Skin epidermis (tissue), 12 donors: Measurements from ENCODE around the gene RNF220.
A peak's percentile ranks its signal among the peaks of the same experiment; 100 is the strongest.
"Not testable (repeated sequence)": the region's sequence is repeated elsewhere in the genome, so short reads cannot be mapped to it uniquely, and the experiment has no call there.

Experiments used
- H3K27ac ChIP-seq, 21 experiments: fragments of 200-600 bp; sonication (generic) in 11 of 21; one replicate each; pipeline ENCODE4 v1.5.0; 2020; ENCODE audit warnings: mild to moderate bottlenecking in 3 of 21, inconsistent platforms in 2 of 21, moderate library complexity in 2 of 21
- H3K4me3 ChIP-seq, 7 experiments: fragments of 200-600 bp; sonication (generic) in 2 of 7; one replicate each; pipeline ENCODE4 v1.5.0; 2020; ENCODE audit warnings: inconsistent platforms in 2 of 7, mild to moderate bottlenecking in 2 of 7, moderate library complexity in 1 of 7

Gene RNF220

DNA sequence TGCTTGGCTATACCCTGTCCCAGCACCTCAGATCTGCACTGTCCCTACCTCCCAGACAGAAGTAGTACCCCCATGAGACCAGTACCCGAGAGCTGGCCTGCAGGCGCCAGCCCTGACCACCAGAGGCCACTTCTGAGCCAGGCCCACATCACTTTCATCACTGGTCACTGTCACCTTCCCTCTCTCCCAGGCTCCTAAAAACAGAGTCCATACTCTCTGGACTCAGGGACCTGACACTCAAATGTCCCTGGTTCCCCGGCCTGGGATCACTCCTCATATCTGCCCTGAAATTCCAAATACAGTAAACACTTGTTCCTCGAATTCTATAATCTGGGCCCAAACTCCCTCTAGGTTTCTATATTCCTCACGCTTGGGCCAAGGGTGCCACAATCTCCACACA is 250.6 kb downstream of the RNF220 start:
- H3K27ac ChIP-seq = no peak overlapping the region
- no peak overlapping the region for H3K4me3 ChIP-seq

DNA sequence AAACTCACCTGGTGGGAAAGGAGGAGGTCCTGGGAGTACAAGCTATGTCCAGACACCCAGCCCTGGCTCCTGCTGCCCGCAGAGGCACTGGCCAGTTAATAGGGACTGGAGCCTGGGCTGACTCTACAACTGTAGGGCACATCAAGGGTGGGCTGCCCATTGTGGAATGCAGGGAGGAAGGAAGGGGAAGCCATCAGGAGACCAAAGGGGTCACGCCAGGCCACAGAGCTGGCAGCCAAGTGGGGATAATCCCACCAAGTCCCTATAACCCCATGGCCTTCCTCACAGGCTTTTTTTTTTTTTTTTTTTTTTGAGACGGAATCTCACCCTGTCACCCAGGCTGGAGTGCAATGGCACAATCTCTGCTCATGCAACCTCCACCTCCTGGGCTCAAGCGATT is 254.5 kb downstream of the RNF220 start:
- Histone ChIP-seq H3K4me3 (no peak overlapping the region), H3K27ac (no peak overlapping the region)

- Histone ChIP-seq H3K4me3 (no peak overlapping the region), H3K27ac (no peak overlapping the region)
These were observed 255.1 kb downstream of the RNF220 start for GRCh38 chr1:44660176-44660575.

DNA sequence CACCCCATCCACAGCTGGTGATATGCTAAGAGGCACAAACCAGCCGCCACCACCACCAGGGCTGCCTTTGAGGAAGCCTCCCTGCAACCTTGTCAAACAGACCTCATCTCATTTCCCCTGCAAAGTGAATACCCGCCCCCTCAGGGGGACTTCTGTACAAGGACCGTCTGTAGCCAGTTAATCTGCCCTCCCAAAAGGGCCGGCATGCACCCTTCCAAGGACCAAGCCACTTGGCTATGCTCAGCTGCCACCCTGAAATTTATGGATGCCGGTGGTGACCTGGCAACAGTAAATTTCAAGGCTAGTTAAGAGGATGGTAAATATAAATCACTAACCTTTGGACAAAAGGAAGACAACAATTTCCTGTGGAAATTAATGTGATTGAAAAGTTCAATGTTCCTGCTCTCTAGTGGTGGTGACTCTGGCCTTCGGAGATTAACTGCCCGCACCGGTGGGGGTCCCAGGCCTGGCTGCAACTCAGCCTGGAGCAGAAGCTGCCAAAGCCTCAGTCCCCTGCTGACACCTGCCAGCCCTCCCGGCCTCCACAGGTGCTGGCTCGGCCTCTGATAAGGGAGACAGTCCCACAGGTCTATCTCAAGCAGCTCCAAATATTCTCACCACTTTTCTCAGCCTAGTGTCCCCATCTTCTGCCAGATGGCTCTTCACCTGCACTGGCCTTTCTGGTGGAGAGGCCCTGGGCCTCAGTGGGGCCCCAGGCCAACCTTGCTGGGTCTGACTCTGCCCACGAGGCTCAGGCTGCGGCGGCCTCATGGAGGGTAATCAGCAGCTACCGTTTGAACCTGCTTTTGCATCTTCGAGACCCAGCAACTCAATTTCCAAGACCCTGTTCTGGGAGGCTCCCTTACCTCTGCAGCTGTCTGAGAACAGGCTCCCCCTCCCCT is 257.0 kb downstream of the RNF220 start:
- Histone ChIP-seq H3K4me3 (no peak overlapping the region), H3K27ac (no peak overlapping the region)

DNA sequence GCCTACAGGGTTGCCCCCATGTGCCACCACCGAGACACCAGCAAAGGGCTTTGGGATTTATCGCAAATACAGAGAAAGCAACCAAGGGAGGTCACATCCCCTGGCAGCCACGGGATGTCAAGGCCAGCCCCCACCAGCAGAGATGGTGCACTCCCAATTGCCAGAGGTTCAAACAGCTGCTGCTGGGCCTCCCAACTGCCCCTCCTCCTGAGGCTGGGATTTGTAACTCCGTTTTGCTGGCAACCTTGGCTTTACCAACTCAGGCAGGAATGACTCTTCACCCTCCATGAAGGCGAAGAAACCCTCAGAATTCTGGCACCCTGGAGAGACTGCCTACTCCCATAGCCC is 257.6 kb downstream of the RNF220 start:
- no peak overlapping the region for H3K27ac ChIP-seq

DNA sequence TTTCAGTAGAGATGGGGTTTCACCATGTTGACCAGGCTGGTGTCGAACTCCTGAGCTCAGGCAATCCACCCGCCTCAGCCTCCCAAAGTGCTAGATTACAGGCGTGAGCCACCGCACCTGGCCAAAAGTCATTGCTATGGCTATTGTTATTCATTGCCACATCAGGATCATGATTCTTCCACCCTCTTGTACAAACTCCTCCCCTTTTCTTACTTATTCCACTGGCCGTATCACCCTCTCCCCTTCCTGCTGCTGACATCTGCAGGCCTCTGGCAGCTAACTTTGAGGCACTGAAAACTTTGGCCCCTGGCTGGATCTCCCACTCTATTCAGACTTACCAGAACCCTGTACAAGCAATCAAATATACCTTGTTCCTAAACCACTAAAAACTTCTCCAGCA is 258.4 kb downstream of the RNF220 start:
- Histone ChIP-seq H3K4me3 (no peak overlapping the region), H3K27ac (no peak overlapping the region)

More for the DNA sequence above, 257.6 kb downstream of the RNF220 start:
- no peak overlapping the region for H3K4me3 ChIP-seq

DNA sequence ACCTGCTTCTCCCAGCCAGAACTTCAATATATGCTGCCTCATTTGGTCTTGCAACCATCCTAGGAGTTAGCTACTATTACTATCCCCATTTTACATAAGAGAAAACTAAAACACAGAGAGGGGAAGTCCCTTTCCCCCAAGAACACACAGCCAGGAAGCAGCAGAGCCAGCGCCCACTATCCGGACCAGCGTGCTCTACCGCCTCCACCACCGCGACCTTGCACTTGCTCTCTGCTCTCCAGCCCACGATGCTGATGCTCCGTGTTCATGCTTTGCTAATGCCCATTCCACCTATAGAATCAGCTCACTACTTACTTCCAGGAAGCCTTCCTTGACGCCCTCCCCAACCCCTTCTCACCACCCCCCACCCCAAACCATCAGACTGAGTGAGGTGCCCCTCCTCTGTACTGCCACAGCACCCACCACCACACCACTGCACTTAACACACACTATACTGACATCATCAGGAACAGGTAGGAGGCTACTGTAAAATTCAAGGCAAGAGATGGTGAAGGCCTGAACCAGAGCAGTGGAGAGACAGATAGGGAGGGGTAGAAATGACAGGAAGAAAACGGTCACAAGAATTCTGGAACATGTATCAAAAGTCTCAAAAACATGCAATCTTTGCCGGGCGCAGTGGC is 259.8 kb downstream of the RNF220 start:
- no peak overlapping the region for H3K27ac ChIP-seq
- H3K4me3 ChIP-seq = no peak overlapping the region

GRCh38 chr1:44666719-44667118 is 261.7 kb downstream of the RNF220 start:
- not testable (repeated sequence) for H3K27ac ChIP-seq, H3K4me3 ChIP-seq

DNA sequence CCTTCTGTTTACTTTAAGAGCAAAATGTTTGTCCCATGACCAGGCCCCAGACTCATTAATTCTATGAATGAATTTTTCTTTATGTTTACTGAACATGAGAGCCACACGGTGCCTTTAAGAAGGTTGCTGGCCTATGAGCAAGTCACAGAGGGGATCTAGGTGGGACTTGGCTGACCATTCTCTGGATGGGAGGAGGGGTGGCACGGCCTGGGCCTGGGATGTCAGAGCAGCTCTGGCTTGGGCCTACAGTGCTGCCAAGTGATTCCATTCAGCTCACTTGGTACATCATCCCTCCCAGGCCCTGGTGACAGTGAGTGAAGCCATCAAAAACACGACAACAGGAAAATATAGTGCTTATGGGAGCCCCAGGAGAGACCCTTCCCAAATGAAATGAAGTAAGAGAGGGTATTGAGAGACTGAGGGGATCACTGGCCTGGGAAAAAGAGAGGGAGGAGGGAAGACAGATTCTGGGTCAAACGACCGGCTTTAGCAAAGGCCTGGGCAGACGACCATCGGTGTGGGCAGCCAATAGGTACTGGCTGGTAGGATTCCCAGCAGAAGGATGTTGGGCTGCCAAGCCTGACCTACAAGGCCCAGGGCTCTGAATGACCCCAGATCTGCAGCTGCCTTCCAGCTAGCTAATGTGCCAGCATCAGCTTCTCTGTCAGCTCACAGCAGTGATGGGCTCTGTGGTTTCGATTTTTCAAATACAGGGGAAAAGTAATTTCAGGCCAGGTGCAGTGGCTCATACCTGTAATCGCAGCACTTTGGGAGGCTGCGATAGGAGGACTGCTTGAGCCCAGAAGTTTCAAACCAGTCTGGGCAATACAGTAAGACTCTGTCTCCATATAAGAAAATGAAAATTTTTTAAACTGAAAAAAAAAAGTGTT is 265.9 kb downstream of the RNF220 start:
- Histone ChIP-seq H3K4me3 (no peak overlapping the region), H3K27ac (no peak overlapping the region)

DNA sequence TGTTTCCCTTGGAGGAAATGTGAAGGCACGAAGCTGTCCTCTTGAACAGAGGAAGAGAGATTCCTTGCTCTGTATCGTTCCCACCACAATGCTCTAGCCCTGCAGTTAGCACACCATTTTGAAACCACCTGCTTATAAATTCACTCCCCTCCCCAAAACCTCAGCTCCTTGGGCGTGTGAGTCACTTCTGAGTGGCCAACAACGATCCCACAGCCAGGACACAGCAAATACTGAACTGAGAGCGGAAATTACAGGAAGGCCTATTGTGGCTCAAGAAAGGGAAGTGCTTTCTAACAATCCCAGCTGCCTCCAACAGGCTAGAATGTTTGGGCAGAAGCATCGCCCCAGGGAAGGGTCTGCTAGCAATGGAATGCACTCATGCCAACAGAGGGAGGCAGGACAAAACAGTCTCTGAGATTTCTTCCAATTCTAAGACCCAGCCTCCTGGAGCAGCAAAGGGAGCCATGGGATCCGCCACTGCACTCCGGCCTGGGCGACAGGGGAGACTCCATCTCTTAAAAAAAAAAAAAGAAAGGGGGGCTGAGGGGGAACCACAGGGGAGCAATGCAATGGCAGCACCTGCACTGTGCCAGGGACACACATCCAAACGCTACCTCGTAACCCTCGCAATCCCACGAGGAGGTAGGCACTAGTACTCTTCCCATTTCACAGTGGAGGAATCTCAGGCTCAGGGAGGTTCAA is 267.4 kb downstream of the RNF220 start:
- Histone ChIP-seq H3K27ac (peak overlapping the region in 6 of 21 experiments; percentile 7 to 87 (median 62)), H3K4me3 (no peak overlapping the region)

- H3K27ac ChIP-seq = peak overlapping the region in 20 of 21 experiments; percentile 77 to 93 (median 87)
- H3K4me3 ChIP-seq = peak overlapping the region; percentile 49 to 59 (median 56)
These were observed 268.1 kb downstream of the RNF220 start for GRCh38 chr1:44672961-44673674.

DNA sequence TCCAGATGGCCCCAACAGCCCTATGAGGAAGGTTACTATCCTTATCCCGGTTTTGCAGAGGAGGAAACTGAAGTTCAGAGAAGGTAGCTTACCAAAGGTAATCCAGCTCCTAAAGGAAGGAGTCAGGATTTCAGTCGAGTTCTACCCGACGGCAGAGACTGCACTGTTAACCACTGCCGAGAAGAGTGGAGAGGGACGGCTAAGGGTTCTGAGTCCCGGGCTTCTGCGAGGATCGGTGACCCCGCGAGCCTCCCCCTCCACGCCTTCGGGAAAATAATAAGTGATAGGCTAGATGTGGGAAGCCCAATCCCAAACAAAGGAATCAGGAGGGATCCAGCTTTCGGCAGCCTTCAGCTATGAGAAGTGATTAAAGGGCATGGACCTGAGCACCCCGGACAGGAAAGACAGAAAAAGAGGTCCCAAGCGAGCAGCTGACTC is 268.6 kb downstream of the RNF220 start:
- peak overlapping the region in 20 of 21 experiments; percentile 77 to 93 (median 87) for H3K27ac ChIP-seq

DNA sequence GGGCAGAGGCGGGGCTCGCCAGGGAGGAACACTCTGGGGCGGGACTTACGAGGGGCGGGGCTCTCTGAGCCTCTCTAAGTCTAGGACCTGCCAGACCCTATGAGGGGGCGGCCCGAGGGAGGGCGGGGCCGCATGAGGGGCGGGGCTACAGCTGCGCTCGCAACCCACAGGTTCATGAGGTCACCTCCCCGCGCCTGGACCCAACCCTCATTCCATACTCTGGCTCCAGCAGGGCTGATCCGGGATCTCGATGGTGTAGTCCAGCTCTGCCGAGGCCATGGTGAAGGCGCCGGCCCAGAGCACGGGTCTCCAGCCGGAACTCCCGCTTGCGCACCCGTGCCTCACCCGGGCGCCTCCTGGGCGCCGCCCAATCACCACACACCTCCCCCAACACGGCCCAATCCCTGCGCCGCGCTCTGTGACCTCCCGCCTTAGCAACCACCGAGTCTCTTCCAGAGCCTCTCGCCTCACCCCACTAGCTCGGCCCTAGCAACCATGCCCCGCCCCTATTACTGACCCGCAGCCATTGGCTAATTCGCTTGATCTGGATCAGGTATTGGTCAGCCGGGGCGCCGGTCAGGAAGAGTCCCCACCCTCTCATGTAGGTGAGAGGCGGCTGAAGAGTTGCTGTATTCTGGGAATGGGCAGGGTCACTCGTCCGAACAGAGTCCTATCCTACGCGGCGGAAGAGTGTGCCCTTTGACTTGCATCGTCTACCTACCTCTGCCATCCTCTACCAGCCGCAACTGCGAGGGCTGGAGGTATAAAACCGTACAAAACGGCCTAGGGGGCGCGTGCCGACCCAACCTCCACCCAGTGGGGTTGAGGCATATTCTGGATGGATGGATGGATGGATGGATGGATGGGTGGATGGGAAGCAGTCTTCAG is 269.3 kb downstream of the RNF220 start, which contains the start of the genes ARMH1 and TMEM53:
Gene ARMH1, plus strand, starts transcription at position 602 of the 888 bp plus-strand sequence. CDS start 14,984 bp downstream, outside the sequence.
Gene TMEM53, minus strand, starts transcription at position 369 of the 888 bp plus-strand sequence. Its CDS starts 90 bp downstream, at position 279.
- peak within 1 kb of the TSS; percentile 29 to 93 (median 87) for H3K27ac ChIP-seq

More for the DNA sequence above, 268.6 kb downstream of the RNF220 start:
- H3K4me3 ChIP-seq = peak overlapping the region; percentile 49 to 59 (median 56)

DNA sequence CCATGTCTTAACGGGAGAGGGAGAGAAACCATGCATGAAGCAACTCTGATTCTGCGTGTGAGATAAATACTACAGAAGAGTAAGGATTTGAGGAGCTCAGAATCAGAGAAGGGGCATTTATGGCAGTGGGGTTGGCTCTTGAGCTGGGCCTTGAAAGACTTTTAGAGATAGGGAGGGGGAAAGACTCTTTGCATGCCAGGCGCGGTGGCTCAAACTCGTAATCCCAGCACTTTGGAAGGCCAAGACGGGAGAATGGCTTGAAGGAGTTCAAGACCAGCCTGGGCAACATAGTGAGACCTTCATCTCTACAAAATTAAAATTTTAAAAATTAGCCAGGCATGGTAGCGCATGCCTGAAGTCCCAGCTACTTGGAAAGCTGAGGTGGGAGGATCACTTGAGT is 270.1 kb downstream of the RNF220 start:
- H3K27ac ChIP-seq = peak overlapping the region in 13 of 21 experiments; percentile 52 to 93 (median 87)
- peak overlapping the region in 4 of 7 experiments; percentile 52 to 59 (median 57) for H3K4me3 ChIP-seq

More for the DNA sequence above, 269.3 kb downstream of the RNF220 start, which contains the start of the genes ARMH1 and TMEM53:
- peak within 1 kb of the TSS; percentile 49 to 59 (median 56) for H3K4me3 ChIP-seq

- Histone ChIP-seq H3K4me3 (no peak overlapping the region), H3K27ac (peak overlapping the region in 10 of 21 experiments; percentile 3 to 48 (median 18))
These were observed 271.6 kb downstream of the RNF220 start for GRCh38 chr1:44676484-44677200.

GRCh38 chr1:44677201-44677766 is 272.2 kb downstream of the RNF220 start:
- Histone ChIP-seq H3K4me3 (no peak overlapping the region), H3K27ac (peak overlapping the region in 6 of 21 experiments; percentile 3 to 48 (median 15))
